Panc1 (cell line): ENCODE data around the gene CLK3.

Source experiments
- CTCF ChIP-seq: fragments of 450-650 bp; IDR thresholded peaks from 2 replicates; pipeline ENCODE4 v1.5.1; 2017; ENCODE audit warnings: mild to moderate bottlenecking
- SIN3A ChIP-seq: IDR thresholded peaks from 2 replicates; pipeline ENCODE4 v1.6.1; 2012; ENCODE audit warnings: low read depth, mild to moderate bottlenecking, low read length, moderate library complexity, borderline replicate concordance; ENCODE audit not compliant: insufficient read depth

DNA sequence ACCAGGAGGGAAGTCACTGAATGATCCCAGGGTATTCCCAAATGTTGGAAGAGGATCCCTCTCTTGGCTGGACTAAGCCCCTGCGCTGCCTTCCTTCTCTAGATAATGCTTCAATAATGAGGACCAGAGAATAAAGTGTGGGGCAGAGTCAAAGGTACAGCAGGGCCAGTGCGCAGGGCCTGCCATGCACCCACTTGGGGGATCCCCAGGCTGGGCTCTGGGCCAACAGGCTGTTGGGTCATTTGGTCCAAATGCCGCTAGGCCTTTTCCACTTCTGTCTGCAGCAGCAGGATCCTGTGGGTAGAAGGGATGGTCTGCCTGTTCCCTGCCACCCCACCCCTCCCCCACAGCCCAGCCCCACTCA, 5.7 kb upstream of the CLK3 start:
- TF ChIP-seq CTCF (no peak), SIN3A (no peak)
